Measurements from ENCODE around the gene VAMP2.

DNA sequence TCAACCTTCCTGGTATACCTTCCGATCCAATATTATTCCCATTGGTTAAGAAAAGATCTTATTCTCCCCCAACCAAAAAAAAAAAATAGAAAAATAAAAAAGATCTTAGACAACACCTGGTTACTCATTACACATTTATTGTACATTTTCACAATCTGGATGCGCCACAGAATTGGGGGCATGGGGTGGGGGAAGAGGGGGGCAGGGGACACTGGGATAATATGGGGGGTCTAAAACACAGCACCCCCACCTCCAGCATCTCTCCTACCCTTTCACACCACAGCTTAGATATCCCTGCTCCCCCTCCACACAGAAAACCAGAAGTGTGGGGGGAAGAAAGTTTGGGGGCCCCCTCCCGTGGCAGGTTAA lies 3.7 kb downstream of the VAMP2 start:
- TF ChIP-seq, protein P1, sequence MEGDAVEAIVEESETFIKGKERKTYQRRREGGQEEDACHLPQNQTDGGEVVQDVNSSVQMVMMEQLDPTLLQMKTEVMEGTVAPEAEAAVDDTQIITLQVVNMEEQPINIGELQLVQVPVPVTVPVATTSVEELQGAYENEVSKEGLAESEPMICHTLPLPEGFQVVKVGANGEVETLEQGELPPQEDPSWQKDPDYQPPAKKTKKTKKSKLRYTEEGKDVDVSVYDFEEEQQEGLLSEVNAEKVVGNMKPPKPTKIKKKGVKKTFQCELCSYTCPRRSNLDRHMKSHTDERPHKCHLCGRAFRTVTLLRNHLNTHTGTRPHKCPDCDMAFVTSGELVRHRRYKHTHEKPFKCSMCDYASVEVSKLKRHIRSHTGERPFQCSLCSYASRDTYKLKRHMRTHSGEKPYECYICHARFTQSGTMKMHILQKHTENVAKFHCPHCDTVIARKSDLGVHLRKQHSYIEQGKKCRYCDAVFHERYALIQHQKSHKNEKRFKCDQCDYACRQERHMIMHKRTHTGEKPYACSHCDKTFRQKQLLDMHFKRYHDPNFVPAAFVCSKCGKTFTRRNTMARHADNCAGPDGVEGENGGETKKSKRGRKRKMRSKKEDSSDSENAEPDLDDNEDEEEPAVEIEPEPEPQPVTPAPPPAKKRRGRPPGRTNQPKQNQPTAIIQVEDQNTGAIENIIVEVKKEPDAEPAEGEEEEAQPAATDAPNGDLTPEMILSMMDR (conservative IDR thresholded peaks at IDR 0.05; ENCODE audit: low read depth, low read length): no peak
- no peak for TF ChIP-seq EZH2 (IDR thresholded peaks at IDR 0.05; ENCODE audit: low read length, unreplicated experiment)
- TF ChIP-seq EZH2phosphoT487 (IDR thresholded peaks at IDR 0.05; ENCODE audit: borderline replicate concordance, low read length): no peak

Measured in PC-3 (cell line).